HG03159 (cell line): Measurements from ENCODE around the gene RBFOX1.

Experiments
- ATAC-seq: cut with Tn5 transposase; IDR thresholded peaks from one replicate; pipeline ENCODE4 v1.9.1; 2021; ENCODE audit warnings: mild to moderate bottlenecking, moderate library complexity; ENCODE audit not compliant: unreplicated experiment

The RBFOX1 gene

GRCh38 chr16:7408700-7409365, 76.2 kb downstream of the RBFOX1 start:
- no peak for ATAC-seq

DNA sequence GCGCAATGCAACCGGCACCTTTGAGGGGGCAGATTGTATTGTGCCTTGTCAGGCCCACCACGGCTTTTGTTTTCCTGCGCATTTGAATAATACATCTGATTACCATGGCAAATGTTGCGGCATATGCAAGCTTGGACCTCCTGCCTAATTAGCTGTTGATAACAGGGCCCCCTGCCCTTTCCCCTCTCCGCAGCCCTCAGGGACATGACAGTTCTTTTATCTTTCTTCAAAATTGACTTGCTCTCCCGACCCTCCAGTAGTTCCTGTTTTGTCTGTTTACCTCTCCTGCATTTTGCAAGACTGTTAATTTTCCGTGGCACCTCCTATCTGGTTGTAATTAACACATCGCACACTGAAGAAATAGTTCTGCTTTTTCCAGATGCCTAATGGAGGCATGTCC, 86.8 kb downstream of the RBFOX1 start:
- no peak for ATAC-seq

DNA sequence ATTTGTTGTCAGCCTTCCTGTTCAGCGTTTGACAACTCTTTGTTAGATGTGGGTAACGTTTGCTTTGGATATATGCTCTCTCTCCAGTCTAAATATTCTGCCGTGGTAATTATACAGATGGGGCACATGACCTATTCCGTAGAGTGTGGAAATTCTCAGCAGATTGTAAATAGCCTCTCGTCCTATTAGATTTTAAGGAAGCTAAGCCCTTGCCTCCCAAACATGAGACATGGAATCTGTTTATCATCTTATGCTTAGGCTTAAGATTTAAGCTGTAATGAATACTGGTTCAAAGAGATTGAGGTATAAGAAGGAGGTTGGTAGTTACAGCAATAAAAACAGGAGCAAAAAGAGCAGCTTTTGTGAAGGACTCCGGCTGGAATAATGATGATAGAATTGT, 87.4 kb downstream of the RBFOX1 start:
- no peak for ATAC-seq

GRCh38 chr16:7420843-7421242, 88.2 kb downstream of the RBFOX1 start:
- ATAC-seq, result no peak

- ATAC-seq, result no peak
Measured at GRCh38 chr16:7421578-7421977, 88.9 kb downstream of the RBFOX1 start.

DNA sequence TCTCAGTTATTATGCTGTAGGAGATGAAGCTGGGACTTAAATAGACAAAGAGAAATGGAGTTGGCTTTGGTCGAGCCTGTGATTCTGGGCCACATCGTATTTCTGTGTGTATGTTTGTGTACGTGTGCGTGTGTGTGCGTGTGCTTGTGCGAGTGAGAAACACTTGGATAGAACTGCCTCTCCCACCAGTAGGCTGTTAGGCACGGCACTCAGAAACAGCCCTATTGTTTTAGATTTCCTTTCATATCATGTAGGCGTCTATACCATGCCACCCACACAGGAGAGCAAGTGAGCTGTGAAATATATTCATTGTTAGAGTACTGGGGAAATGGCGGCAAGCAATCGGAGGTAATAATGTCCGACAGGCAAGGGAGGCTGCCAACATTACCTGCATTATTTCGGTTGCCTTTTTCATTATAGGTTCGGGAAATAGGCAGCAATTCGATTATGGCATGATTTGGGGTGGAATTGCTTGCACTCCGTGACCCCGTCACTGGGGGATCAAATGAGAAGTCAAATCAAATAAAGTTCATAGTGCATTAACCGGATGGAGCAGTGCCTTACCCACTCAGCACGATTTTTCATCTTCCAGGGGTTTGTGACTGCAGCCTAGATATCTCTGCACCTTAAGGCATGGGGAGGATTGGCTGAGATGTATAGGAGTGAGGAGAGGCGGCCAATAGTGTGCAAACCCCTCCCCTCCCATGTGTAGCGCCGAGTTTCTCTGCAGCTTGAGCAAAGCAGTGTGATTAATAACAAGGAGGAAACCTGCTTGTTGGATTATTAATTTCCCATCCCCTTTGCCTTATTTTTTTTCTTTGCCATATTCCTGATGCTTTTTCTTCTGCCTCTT, 89.6 kb downstream of the RBFOX1 start:
- ATAC-seq, result no peak

DNA sequence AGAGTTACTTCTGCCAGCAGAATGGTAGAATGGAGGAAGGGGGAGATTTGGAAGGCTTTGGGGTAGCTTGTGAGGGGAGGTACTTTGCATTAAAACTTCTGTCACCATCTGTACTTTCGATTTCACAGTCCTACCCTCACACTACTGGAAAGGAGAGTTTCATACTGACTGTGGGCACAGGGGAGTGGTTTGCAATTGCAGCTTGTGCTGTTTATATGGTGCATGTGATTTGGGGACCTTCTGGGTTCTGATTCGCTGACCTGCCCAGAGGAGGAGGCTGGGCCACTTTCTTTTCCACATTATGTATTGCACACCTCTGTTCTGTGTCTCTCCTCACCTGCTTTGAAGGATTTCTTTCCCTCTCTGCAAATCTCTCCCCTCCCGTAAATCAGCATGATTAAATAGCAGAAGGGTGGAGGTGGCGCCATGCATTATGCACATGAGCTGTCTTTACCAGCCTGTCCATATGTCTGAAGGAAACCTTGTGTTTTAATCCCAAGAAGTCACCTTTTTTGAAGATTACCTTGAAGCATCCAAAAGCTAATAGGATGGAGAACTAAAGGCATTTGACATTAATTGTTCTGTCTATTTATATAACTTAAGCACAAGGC, 90.9 kb downstream of the RBFOX1 start:
- ATAC-seq, result no peak

DNA sequence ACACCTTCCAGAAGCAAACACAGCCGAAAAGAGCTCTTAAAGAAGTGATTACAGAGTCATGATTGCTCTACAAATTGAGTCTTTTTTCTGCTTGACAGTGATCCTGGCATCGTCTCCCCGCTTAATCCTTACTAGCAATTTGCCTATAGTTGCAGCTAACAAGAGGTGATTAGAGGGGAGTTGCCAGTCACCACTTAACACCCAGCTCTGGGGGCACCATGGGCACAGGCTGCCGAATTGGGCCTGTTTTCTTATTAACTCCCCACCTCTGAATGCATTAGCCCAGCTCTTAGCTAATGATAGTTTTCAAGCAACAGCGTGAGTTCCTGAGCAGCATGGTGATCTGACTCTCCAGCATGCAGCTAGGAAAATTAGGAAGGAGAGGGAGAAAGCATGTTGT, 93.5 kb downstream of the RBFOX1 start:
- ATAC-seq, result no peak

DNA sequence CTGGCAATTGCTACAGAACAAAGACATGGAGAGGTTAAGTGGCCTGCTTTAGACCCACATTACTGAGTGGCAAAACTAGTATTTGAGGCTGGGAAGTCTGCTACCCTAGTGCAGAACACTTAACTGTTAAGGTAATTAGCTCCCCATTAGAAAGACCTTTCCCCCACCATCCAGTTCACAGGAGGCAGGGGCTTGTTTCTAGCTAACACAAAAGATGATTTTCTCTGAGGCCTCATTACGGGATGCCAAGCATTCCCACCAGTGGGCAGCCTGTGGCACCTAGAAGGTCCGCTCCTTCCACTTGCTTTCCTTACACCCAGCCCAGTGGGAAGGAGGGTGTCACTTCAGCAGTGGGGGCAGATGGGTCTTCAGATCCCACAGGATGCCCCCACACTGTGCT, 99.1 kb downstream of the RBFOX1 start:
- no peak for ATAC-seq

GRCh38 chr16:7436306-7436705, 103.7 kb downstream of the RBFOX1 start:
- ATAC-seq, result no peak

DNA sequence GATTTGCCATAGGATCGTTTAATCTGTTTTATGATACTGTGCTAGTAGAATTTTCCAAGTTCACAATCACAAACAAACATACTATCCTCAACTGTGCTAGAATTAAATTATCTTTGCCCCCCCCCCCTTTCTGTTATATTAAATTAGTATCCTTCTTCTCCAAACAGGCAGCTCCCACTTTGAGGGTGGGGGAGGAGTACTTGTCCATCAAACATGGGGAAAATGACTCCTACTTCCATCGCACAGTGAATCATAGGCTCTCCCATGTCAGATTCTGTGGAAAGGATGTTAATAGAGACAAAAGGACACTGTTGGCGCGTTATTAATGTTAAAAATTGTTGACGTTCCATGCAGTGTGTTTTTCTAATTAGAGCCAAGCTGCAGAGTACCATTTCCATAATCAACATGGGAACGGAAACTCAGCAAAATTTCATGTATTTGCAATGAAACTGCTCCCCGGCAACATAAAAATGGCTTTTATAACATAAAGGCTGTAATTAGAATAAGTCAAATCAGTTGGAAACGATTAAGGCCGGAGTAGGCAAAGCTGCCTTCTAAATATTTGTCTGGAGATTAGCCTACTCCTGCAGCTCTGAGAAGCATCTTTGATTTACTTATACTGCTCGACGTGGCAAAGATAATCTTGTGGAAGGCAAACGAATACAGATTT, 104.6 kb downstream of the RBFOX1 start:
- no peak for ATAC-seq

DNA sequence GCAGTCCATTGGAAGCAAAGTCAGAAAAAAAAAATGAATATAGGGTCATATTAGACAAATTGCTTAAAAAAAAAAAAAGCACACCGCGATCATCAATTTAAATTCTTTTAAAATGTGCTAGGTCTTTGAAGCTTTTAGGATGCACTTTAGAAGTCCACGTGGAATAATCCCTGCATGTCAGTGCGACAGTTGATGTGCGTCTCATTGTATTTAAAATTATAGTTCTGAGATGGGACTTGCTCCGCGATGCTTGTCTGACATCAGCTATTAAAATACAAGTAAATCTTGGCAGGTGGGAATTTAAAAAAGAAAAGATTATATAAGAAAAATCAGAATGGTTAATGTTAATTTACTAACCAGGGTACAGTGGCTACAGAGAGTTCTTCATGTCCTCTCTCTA, 105.2 kb downstream of the RBFOX1 start:
- no peak for ATAC-seq

- ATAC-seq, result no peak
Measured at GRCh38 chr16:7438601-7439000, 106.0 kb downstream of the RBFOX1 start.

DNA sequence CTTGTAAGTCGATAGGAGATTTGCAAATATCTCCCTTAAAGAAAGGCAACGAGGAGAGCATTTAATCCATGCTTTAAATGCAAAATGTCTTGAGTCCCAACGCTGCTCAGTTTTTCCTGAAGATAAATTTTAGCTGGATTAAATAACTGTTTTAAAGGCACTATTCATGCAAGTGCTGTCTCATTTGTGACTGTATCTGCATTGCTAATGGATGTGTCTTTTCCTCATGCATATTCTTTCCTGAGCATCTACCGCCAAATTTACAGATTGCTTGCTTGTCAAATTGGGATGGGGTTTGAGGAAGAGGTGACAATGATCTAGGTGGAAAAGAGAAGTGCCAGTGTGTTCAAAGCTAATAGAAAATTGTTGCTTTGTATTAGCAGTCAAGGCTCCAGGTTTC, 106.9 kb downstream of the RBFOX1 start:
- no peak for ATAC-seq

DNA sequence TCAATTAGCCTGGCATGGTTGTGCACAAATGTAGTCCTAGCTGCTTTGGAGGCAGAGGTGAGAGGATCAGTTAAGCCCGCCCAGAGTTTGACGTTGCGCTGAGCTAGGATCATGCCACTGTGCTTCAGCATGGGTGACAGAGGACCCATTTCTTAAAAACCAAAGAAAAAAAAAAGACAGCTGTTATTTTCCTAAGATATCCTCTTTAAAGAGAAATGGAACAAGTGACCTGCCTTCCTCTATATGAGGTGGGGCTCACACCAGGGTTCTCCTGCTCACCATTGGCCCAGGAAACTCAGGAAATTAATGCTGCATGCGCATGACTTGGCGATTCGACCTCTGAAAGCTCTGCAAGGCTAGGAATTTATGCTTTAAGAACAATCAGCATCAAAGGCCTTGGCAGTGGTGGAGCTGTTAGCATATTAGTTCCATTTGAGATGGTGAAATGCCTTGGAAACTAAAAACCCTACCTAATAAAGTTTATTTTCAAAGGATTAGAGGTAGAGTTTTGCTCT, 108.3 kb downstream of the RBFOX1 start:
- ATAC-seq, result no peak

DNA sequence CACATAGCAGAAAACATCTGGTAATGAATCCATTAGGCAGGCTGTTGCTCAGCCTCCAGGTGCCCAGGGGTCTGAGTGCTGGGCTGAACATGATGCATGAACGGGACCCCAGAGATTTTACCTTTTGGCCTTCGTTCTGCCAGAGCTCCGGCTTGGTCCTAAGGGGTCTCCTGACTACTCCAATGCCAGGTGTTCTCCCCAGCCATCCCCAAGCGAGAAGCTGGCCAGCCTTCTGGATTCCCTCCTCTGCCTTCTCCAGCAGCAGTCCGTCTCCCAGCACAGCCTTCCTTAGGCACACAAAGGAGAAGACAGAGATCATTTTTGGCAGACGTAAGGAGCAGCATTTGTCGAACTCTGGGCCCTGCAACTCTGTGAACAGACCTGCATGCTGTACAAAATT, 109.4 kb downstream of the RBFOX1 start:
- ATAC-seq, result no peak

GRCh38 chr16:7443142-7443541, 110.5 kb downstream of the RBFOX1 start:
- no peak for ATAC-seq

- no peak for ATAC-seq
Measured at GRCh38 chr16:7443648-7444365, 111.2 kb downstream of the RBFOX1 start.

DNA sequence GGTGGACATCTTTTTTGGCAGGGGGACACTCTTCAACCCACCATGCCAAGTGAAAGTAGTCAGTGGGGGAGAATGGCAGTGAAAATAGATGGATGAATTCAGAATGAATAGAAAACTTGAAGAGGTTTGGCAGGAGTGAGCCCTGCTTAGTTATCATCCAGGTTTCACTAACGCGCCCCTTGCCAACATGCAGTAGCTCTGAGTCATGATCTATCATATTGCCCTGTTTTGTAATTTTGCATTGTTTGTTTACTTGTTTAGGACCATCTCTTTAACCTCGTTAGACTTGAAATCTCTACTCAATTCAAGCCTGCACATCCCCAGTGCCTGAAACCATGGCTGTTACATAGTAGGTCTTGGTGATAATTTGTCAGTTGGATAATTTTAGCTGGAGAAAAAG, 116.7 kb downstream of the RBFOX1 start:
- ATAC-seq, result no peak

GRCh38 chr16:7449808-7450207, 117.2 kb downstream of the RBFOX1 start:
- no peak for ATAC-seq

DNA sequence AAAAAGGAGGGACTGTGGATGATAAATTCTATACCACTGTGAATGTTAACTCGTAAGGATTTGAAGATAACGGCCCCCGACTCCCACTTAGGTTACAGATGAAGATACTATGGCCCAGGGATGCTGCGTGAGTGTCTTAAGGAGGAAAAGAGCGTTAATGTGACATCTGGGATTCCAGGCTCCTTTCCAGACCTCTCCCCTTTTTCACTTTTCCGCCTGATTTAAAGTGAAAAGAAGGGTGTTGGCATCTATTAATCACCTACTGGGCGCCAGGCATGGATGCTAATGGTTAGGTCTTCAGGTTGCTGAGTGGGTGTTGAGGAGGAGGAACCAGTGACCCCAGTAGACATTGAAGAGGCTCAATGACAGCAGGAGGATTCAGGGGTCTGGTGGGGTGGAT, 117.8 kb downstream of the RBFOX1 start:
- no peak for ATAC-seq
